GM12878 (cell line): ENCODE data around the gene PDGFA.

Experiments
- ATF2 ChIP-seq: IDR thresholded peaks from 2 replicates; pipeline ENCODE4 v1.6.1; 2012; ENCODE audit warnings: low read length, inconsistent platforms
- POLR2A ChIP-seq: IDR thresholded peaks from 2 replicates; pipeline ENCODE4 v1.6.1; 2011; ENCODE audit warnings: low read depth, mild to moderate bottlenecking, low read length
- POLR2AphosphoS5 ChIP-seq: IDR thresholded peaks from 2 replicates; pipeline ENCODE4 v1.6.1; 2011; ENCODE audit warnings: mild to moderate bottlenecking, low read length, inconsistent platforms
- RAD21 ChIP-seq: IDR thresholded peaks from 2 replicates; pipeline ENCODE4 v1.6.1; 2011; ENCODE audit warnings: mild to moderate bottlenecking, low read depth, low read length, moderate library complexity; ENCODE audit not compliant: insufficient read depth
- USF1 ChIP-seq: IDR thresholded peaks from 2 replicates; pipeline ENCODE4 v1.6.1; 2011; ENCODE audit warnings: borderline replicate concordance, low read depth, mild to moderate bottlenecking, moderate library complexity, mixed read lengths, low read length; ENCODE audit not compliant: insufficient read depth; ENCODE audit errors: extremely low read length
- ZNF274 ChIP-seq: IDR thresholded peaks from one replicate; pipeline ENCODE4 v1.8.0; 2011; ENCODE audit not compliant: insufficient read length, insufficient read depth
- TF ChIP-seq, protein P1 (sequence below), 3 experiments: IDR thresholded peaks in 2 of 3; conservative IDR thresholded peaks in 1 of 3; 2 replicates each; pipeline ENCODE4 v1.5.1; 2011; ENCODE audit warnings: low read depth in 3 of 3, low read length in 3 of 3, mild to moderate bottlenecking in 3 of 3, control low read depth in 2 of 3, moderate library complexity in 2 of 3, inconsistent platforms in 1 of 3, mixed read lengths in 1 of 3; ENCODE audit not compliant: control insufficient read depth in 2 of 3, insufficient read depth in 1 of 3; ENCODE audit errors: extremely low read depth in 1 of 3

GRCh38 chr7:454356-455109 is 65.1 kb downstream of the PDGFA start:
- TF ChIP-seq POLR2A (no peak), USF1 (no peak), ATF2 (no peak), ZNF274 (no peak), RAD21 (no peak), POLR2AphosphoS5 (no peak)
- TF ChIP-seq, protein P1, sequence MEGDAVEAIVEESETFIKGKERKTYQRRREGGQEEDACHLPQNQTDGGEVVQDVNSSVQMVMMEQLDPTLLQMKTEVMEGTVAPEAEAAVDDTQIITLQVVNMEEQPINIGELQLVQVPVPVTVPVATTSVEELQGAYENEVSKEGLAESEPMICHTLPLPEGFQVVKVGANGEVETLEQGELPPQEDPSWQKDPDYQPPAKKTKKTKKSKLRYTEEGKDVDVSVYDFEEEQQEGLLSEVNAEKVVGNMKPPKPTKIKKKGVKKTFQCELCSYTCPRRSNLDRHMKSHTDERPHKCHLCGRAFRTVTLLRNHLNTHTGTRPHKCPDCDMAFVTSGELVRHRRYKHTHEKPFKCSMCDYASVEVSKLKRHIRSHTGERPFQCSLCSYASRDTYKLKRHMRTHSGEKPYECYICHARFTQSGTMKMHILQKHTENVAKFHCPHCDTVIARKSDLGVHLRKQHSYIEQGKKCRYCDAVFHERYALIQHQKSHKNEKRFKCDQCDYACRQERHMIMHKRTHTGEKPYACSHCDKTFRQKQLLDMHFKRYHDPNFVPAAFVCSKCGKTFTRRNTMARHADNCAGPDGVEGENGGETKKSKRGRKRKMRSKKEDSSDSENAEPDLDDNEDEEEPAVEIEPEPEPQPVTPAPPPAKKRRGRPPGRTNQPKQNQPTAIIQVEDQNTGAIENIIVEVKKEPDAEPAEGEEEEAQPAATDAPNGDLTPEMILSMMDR (IDR thresholded peaks at IDR 0.05 in 2 of 3, conservative IDR thresholded peaks at IDR 0.05 in 1 of 3; ENCODE audit: control insufficient read depth in 2 of 3, extremely low read depth in 1 of 3, insufficient read depth in 1 of 3, low read depth in 3 of 3, low read length in 3 of 3): no peak
